ENCODE measurements around the gene ZBTB7A. TPM values are rescaled to one million over a fixed set of nuclear protein-coding genes. Genes with fewer than 3 reads are reported as not detected.

Gene ZBTB7A
- polyA plus RNA-seq, 2 of the 4 experiments (the other 2 are of a cell fraction): 2.3 to 11.6 TPM

DNA sequence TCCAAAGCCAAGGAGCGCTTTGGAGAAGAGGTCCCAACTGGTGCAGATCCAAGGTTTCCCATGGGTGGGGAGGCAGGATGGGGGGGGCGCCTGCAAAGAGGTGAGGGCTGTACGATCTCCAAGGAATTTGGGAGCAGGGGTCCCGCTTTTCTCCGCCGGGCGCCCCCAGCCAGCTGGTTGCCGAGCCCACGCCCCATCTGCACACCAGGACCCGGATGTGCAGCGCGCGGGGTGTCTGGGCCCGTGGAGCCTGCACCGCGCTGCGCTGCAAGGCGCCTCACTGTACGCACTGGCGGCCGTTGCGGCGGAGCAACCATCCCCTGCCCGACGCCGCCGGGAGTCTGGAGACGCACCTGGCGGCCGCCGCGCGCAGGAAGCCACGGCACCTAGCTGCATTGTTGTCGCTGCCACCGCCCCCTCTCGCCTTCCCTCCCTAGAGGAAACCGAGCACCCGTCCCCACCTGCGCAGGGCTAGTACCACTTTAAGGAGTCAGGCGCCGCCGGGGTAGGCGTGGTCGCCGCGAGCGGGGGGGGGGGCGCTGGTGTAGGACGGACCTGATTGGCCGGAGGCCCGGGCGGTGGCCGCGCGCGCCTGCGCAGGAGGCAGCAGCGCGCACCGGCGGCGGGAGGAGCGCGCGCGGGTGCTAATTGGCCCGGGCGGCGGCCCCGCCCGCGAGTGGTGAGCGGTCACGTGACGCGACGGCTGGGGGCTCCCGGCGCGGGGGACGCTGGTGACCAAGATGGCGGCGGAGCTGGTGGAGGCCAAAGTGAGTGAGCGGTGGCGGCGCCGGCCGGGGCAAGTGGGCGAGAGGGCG lies 59.5 kb downstream of the ZBTB7A start, which contains the start of gene PIAS4:
Gene PIAS4, plus strand, starts transcription at position 716 of the 815 bp plus-strand sequence. Its CDS starts 25 bp downstream, at position 741.
- Histone ChIP-seq H3K9me3 (no peaks in the 10 kb centered on the region), H3K4me3 (peak within 1 kb of the TSS; percentile 96), H3K27ac (peak within 1 kb of the TSS; percentile 97 to 99), H3K4me1 (peaks cover 13% of the 10 kb centered on the region; the same call in 1 of the 3 replicates), H3K4me2 (peak within 1 kb of the TSS; percentile 95)
- 0% methylated on average over 3 of the region's 91 CpGs for WGBS (ENCODE audit: missing lambda C conversion rate)
- ChIA-PET CTCF (interaction anchor here (1.0 to 2.5 kb wide), 6 partner anchors 10 to 200 kb away, joined by 3 to 7 read pairs (median 4); no protein-coding TSS in a partner anchor), POLR2A (interaction anchor here (0.5 to 1.1 kb wide), 3 partner anchors 22 to 239 kb away, joined by 3 read pairs; partner anchors contain the start of genes EEF2 and YJU2)
- FAIRE-seq (no peak), ATAC-seq (peak; percentile 95 to 96), DNase-seq (ENCODE audit: low read depth in 1 of 2, low spot score in 1 of 2) (peak; percentile 91)
- TF ChIP-seq, protein P1, sequence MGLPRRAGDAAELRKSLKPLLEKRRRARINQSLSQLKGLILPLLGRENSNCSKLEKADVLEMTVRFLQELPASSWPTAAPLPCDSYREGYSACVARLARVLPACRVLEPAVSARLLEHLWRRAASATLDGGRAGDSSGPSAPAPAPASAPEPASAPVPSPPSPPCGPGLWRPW (IDR thresholded peaks at IDR 0.05): no peak
- TF ChIP-seq FOSB (CRISPR knock-in tag; IDR thresholded peaks at IDR 0.05) (no peak), HOXB5 (CRISPR knock-in tag; IDR thresholded peaks at IDR 0.05) (no peak), EHF (CRISPR knock-in tag; IDR thresholded peaks at IDR 0.05) (no peak), ZFP36 (IDR thresholded peaks at IDR 0.05; ENCODE audit: borderline replicate concordance, partially characterized antibody) (no peak), MAZ (IDR thresholded peaks at IDR 0.05; ENCODE audit: borderline replicate concordance, low read depth, low read length) (no peak), HEYL (CRISPR knock-in tag; IDR thresholded peaks at IDR 0.05) (no peak), BHLHE40 (IDR thresholded peaks at IDR 0.05; ENCODE audit: low read depth, low read length) (no peak), RARB (CRISPR knock-in tag; IDR thresholded peaks at IDR 0.05) (no peak), ESRRA (IDR thresholded peaks at IDR 0.05; ENCODE audit: borderline replicate concordance, low read length) (no peak), CBX8 (IDR thresholded peaks at IDR 0.05) (no peak), SMC3 (IDR thresholded peaks at IDR 0.05) (no peak), FOSL2 (IDR thresholded peaks at IDR 0.05) (no peak), FOSL2 (CRISPR knock-in tag; IDR thresholded peaks at IDR 0.05) (no peak; the same call in 1 of the 2 replicates), CBX2 (IDR thresholded peaks at IDR 0.05; ENCODE audit: borderline replicate concordance, low read depth) (no peak), RNF2 (IDR thresholded peaks at IDR 0.05; ENCODE audit: borderline replicate concordance, low read depth) (no peak), NPAS2 (CRISPR knock-in tag; IDR thresholded peaks at IDR 0.05; ENCODE audit: borderline replicate concordance) (no peak), CEBPB (IDR thresholded peaks at IDR 0.05) (no peak), PHF8 (IDR thresholded peaks at IDR 0.05; ENCODE audit: borderline replicate concordance, low read depth) (0 out of 2 replicates have a peak, but pooled peaks have one; percentile 10), EP300 (IDR thresholded peaks at IDR 0.05) (no peak), CHD2 (IDR thresholded peaks at IDR 0.05; ENCODE audit: low read length, partially characterized antibody) (no peak), JUN (IDR thresholded peaks at IDR 0.05) (peak; percentile 50 to 66; a peak in 1 of 5 replicates), SREBF2 (IDR thresholded peaks at IDR 0.05) (no peak), KDM5A (IDR thresholded peaks at IDR 0.05) (no peak), HOXA7 (CRISPR knock-in tag; IDR thresholded peaks at IDR 0.05) (no peak), MYC (IDR thresholded peaks at IDR 0.05; ENCODE audit: borderline replicate concordance, low read length) (no peak; the same call in 1 of the 2 replicates), MAFK (IDR thresholded peaks at IDR 0.05; ENCODE audit: partially characterized antibody) (no peak), ZC3H11A (IDR thresholded peaks at IDR 0.05) (no peak), RCOR1 (IDR thresholded peaks at IDR 0.05; ENCODE audit: low read depth, low read length) (no peak), NFE2L2 (conservative IDR thresholded peaks at IDR 0.05; ENCODE audit: low read length) (no peak)
- TF ChIP-seq, protein P2, sequence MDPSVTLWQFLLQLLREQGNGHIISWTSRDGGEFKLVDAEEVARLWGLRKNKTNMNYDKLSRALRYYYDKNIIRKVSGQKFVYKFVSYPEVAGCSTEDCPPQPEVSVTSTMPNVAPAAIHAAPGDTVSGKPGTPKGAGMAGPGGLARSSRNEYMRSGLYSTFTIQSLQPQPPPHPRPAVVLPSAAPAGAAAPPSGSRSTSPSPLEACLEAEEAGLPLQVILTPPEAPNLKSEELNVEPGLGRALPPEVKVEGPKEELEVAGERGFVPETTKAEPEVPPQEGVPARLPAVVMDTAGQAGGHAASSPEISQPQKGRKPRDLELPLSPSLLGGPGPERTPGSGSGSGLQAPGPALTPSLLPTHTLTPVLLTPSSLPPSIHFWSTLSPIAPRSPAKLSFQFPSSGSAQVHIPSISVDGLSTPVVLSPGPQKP (IDR thresholded peaks at IDR 0.05; ENCODE audit: low read depth, low read length): no peak
- TF ChIP-seq, protein P3, sequence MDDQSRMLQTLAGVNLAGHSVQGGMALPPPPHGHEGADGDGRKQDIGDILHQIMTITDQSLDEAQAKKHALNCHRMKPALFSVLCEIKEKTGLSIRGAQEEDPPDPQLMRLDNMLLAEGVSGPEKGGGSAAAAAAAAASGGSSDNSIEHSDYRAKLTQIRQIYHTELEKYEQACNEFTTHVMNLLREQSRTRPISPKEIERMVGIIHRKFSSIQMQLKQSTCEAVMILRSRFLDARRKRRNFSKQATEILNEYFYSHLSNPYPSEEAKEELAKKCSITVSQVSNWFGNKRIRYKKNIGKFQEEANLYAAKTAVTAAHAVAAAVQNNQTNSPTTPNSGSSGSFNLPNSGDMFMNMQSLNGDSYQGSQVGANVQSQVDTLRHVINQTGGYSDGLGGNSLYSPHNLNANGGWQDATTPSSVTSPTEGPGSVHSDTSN (IDR thresholded peaks at IDR 0.05): no peak
- TF ChIP-seq, protein P4, sequence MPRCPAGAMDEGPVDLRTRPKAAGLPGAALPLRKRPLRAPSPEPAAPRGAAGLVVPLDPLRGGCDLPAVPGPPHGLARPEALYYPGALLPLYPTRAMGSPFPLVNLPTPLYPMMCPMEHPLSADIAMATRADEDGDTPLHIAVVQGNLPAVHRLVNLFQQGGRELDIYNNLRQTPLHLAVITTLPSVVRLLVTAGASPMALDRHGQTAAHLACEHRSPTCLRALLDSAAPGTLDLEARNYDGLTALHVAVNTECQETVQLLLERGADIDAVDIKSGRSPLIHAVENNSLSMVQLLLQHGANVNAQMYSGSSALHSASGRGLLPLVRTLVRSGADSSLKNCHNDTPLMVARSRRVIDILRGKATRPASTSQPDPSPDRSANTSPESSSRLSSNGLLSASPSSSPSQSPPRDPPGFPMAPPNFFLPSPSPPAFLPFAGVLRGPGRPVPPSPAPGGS (IDR thresholded peaks at IDR 0.05): no peak
- TF ChIP-seq, protein P5, sequence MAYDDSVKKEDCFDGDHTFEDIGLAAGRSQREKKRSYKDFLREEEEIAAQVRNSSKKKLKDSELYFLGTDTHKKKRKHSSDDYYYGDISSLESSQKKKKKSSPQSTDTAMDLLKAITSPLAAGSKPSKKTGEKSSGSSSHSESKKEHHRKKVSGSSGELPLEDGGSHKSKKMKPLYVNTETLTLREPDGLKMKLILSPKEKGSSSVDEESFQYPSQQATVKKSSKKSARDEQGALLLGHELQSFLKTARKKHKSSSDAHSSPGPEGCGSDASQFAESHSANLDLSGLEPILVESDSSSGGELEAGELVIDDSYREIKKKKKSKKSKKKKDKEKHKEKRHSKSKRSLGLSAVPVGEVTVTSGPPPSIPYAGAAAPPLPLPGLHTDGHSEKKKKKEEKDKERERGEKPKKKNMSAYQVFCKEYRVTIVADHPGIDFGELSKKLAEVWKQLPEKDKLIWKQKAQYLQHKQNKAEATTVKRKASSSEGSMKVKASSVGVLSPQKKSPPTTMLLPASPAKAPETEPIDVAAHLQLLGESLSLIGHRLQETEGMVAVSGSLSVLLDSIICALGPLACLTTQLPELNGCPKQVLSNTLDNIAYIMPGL (CRISPR knock-in tag; IDR thresholded peaks at IDR 0.05; ENCODE audit: borderline replicate concordance): no peak
- TF ChIP-seq, protein P6, sequence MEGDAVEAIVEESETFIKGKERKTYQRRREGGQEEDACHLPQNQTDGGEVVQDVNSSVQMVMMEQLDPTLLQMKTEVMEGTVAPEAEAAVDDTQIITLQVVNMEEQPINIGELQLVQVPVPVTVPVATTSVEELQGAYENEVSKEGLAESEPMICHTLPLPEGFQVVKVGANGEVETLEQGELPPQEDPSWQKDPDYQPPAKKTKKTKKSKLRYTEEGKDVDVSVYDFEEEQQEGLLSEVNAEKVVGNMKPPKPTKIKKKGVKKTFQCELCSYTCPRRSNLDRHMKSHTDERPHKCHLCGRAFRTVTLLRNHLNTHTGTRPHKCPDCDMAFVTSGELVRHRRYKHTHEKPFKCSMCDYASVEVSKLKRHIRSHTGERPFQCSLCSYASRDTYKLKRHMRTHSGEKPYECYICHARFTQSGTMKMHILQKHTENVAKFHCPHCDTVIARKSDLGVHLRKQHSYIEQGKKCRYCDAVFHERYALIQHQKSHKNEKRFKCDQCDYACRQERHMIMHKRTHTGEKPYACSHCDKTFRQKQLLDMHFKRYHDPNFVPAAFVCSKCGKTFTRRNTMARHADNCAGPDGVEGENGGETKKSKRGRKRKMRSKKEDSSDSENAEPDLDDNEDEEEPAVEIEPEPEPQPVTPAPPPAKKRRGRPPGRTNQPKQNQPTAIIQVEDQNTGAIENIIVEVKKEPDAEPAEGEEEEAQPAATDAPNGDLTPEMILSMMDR (IDR thresholded peaks at IDR 0.05): no peak

Data from A549 (cell line).